Nephron (organoid): ENCODE measurements around the gene CFLAR.

ENCODE experiments used
- H3K27ac Mint-ChIP-seq, 3 experiments: 2 replicates each; pipeline ENCODE4 v1.8.0; 2020; ENCODE audit warnings: mixed read lengths in 3 of 3, mild to moderate bottlenecking in 2 of 3, moderate library complexity in 1 of 3
- H3K27me3 Mint-ChIP-seq: 2 replicates; pipeline ENCODE4 v1.8.0; 2021; ENCODE audit warnings: low read depth, mild to moderate bottlenecking, moderate library complexity, mixed read lengths
- H3K36me3 Mint-ChIP-seq: 2 replicates; pipeline ENCODE4 v1.8.0; 2020; ENCODE audit warnings: low read depth, mixed read lengths
- H3K4me1 Mint-ChIP-seq: 2 replicates; pipeline ENCODE4 v1.8.0; 2020; ENCODE audit warnings: mixed read lengths
- H3K4me3 Mint-ChIP-seq, 3 experiments: 2 replicates each; pipeline ENCODE4 v1.8.0; 2020; ENCODE audit warnings: mild to moderate bottlenecking in 3 of 3, mixed read lengths in 3 of 3, moderate library complexity in 2 of 3
- H3K9me3 Mint-ChIP-seq: 2 replicates; pipeline ENCODE4 v1.8.0; 2020; ENCODE audit warnings: mixed read lengths
- TF ChIP-seq, protein P1 (sequence below), 3 experiments: fragments of 200-600 bp; sonication (generic); IDR thresholded peaks; one replicate each; pipeline ENCODE4 v1.5.0; 2021; ENCODE audit warnings: antibody characterized with exemption in 3 of 3; ENCODE audit not compliant: unreplicated experiment in 3 of 3

Gene CFLAR

GRCh38 chr2:201128933-201129505 is 13.1 kb downstream of the CFLAR start:
- no peaks in the 10 kb centered on the region for H3K9me3 Mint-ChIP-seq
- H3K27ac Mint-ChIP-seq = peak overlapping the region; percentile 3 to 50 (median 20)
- H3K36me3 Mint-ChIP-seq = peaks cover 6% of the 10 kb centered on the region
- H3K27me3 Mint-ChIP-seq = peaks cover 12% of the 10 kb centered on the region
- H3K4me3 Mint-ChIP-seq = no peak overlapping the region
- TF ChIP-seq, protein P1, sequence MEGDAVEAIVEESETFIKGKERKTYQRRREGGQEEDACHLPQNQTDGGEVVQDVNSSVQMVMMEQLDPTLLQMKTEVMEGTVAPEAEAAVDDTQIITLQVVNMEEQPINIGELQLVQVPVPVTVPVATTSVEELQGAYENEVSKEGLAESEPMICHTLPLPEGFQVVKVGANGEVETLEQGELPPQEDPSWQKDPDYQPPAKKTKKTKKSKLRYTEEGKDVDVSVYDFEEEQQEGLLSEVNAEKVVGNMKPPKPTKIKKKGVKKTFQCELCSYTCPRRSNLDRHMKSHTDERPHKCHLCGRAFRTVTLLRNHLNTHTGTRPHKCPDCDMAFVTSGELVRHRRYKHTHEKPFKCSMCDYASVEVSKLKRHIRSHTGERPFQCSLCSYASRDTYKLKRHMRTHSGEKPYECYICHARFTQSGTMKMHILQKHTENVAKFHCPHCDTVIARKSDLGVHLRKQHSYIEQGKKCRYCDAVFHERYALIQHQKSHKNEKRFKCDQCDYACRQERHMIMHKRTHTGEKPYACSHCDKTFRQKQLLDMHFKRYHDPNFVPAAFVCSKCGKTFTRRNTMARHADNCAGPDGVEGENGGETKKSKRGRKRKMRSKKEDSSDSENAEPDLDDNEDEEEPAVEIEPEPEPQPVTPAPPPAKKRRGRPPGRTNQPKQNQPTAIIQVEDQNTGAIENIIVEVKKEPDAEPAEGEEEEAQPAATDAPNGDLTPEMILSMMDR (IDR thresholded peaks at IDR 0.05; ENCODE audit: unreplicated experiment in 3 of 3) = no peak
- peaks cover 25% of the 10 kb centered on the region for H3K4me1 Mint-ChIP-seq

DNA sequence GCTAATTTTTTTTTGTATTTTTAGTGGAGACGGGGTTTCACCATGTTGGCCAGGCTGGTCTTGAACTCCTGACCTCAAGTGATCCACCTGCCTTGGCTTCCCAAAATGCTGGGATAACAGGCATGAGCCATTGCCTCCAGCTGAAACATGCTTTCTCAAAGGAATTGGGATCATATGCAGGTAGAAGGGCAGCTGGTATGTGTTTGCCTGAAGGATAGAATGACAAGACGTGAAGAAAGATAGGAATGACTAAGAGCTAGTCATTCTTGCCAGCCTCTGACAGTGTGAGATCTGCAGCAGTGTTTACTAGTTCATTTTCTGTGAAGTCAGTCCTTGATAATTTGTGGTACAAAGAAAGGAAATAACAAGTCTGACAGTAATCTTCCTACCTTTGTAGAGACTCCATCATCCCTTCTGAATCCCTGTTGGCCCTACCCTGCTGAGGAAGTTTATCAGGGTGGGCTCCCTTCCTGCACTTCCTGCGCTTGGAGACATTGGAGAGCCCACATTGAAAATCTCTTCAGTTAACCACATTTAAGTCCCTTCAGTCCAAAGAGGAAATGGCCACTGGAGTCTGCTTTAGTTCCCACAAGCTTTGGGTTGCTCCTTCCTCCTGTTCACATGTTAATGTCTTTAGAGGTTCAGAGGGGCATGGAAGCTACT is 14.7 kb downstream of the CFLAR start:
- Mint-ChIP-seq H3K27me3 (peaks cover 6% of the 10 kb centered on the region), H3K27ac (no peak overlapping the region)

GRCh38 chr2:201132518-201132917 is 16.6 kb downstream of the CFLAR start:
- Mint-ChIP-seq H3K27ac (no peak overlapping the region), H3K9me3 (no peaks in the 10 kb centered on the region)

More for the DNA sequence above, 14.7 kb downstream of the CFLAR start:
- Mint-ChIP-seq H3K9me3 (no peaks in the 10 kb centered on the region), H3K4me1 (peaks cover 18% of the 10 kb centered on the region), H3K4me3 (no peak overlapping the region), H3K36me3 (peaks cover 6% of the 10 kb centered on the region)
- TF ChIP-seq, protein P1 (IDR thresholded peaks at IDR 0.05; ENCODE audit: unreplicated experiment in 3 of 3) = no peak

GRCh38 chr2:201135386-201135785 is 19.4 kb downstream of the CFLAR start:
- peaks cover 20% of the 10 kb centered on the region for H3K36me3 Mint-ChIP-seq
- H3K27me3 Mint-ChIP-seq = no peaks in the 10 kb centered on the region

More at GRCh38 chr2:201132518-201132917, 16.6 kb downstream of the CFLAR start:
- Mint-ChIP-seq H3K4me3 (no peak overlapping the region), H3K36me3 (peaks cover 11% of the 10 kb centered on the region), H3K27me3 (peaks cover 2% of the 10 kb centered on the region), H3K4me1 (peaks cover 2% of the 10 kb centered on the region)
- TF ChIP-seq, protein P1 (IDR thresholded peaks at IDR 0.05; ENCODE audit: unreplicated experiment in 3 of 3) = no peak

DNA sequence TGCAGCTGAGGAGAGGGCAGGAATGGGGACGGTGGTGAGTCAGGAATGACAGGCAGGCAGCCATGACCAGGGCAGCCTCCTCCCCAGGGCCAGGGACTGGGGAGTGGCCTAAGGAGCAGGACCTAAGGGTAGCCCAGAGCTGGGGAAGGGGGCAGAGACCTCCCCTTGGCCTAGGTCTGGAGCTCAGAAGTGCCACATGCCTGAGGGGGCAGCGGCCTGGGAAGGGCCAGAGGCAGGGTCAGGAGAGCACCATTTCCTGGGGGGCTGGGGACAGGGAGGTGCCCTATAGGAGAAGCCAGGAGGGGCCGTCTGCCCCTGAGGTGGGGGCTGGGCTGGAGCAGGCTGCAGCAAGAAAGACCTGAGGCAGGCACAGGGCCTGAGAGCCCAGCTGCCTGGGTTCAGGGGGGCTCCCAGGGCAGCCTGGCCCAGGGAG is 20.9 kb downstream of the CFLAR start:
- H3K9me3 Mint-ChIP-seq = no peaks in the 10 kb centered on the region
- TF ChIP-seq, protein P1 (IDR thresholded peaks at IDR 0.05; ENCODE audit: unreplicated experiment in 3 of 3) = no peak
- no peak overlapping the region for H3K4me3 Mint-ChIP-seq
- H3K4me1 Mint-ChIP-seq = peaks cover 5% of the 10 kb centered on the region
- H3K27me3 Mint-ChIP-seq = no peaks in the 10 kb centered on the region
- peak overlapping the region in 1 of 3 experiments; percentile 36 for H3K27ac Mint-ChIP-seq
- peaks cover 23% of the 10 kb centered on the region for H3K36me3 Mint-ChIP-seq

More at GRCh38 chr2:201135386-201135785, 19.4 kb downstream of the CFLAR start:
- H3K27ac Mint-ChIP-seq = no peak overlapping the region
- no peak overlapping the region for H3K4me3 Mint-ChIP-seq
- TF ChIP-seq, protein P1 (IDR thresholded peaks at IDR 0.05; ENCODE audit: unreplicated experiment in 3 of 3) = no peak
- no peaks in the 10 kb centered on the region for H3K9me3 Mint-ChIP-seq
- peaks cover 5% of the 10 kb centered on the region for H3K4me1 Mint-ChIP-seq
